Gastroesophageal sphincter (tissue), 3 donors: ENCODE results near the gene DYDC1.

ENCODE experiments used
- EP300 ChIP-seq: sonication (generic); formaldehyde crosslinking; IDR thresholded peaks from one replicate; pipeline ENCODE4 v1.6.1; 2017; ENCODE audit warnings: antibody characterized with exemption, mild to moderate bottlenecking
- POLR2A ChIP-seq, 2 donors: fragments of 450-650 bp; IDR thresholded peaks; one replicate each; pipeline ENCODE4 v1.6.1; 2017; ENCODE audit warnings: antibody characterized with exemption in 2 of 2, mild to moderate bottlenecking in 2 of 2, moderate library complexity in 1 of 2
- POLR2AphosphoS5 ChIP-seq: sonication (generic); formaldehyde crosslinking; IDR thresholded peaks from one replicate; pipeline ENCODE4 v1.6.1; 2017; ENCODE audit warnings: antibody characterized with exemption
- TF ChIP-seq, protein P1 (sequence below), 4 experiments: fragments of 200-600 bp in 2 of 4; fragments of 450-650 bp in 2 of 4; sonication (generic) in 1 of 4; IDR thresholded peaks; one replicate each; pipeline ENCODE4 v1.5.1; 2017 to 2019; ENCODE audit warnings: antibody characterized with exemption in 4 of 4, mild to moderate bottlenecking in 2 of 4, moderate library complexity in 2 of 4

DNA sequence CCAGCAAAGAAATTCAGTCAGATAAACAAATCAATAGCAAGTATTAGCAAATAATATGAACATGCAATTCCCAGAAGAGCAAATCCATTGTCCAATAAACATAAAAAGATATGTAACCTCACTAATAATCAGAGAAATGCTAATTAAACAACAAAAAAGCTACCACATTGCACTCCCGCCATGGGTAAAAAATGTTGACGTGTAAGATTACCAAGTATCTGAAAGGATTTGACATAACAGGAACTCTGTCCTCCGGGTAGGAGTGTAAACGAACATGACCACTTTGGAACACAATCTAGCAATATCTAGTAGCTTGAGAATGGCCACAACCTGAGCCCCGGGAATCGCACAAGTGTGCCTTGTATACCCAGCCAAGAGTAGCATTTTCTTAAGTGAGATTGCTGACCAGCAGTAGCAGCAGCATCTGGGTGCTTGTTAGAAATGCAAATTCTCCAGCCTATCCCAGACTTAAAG is 31.6 kb downstream of the DYDC1 start:
- TF ChIP-seq, protein P1, sequence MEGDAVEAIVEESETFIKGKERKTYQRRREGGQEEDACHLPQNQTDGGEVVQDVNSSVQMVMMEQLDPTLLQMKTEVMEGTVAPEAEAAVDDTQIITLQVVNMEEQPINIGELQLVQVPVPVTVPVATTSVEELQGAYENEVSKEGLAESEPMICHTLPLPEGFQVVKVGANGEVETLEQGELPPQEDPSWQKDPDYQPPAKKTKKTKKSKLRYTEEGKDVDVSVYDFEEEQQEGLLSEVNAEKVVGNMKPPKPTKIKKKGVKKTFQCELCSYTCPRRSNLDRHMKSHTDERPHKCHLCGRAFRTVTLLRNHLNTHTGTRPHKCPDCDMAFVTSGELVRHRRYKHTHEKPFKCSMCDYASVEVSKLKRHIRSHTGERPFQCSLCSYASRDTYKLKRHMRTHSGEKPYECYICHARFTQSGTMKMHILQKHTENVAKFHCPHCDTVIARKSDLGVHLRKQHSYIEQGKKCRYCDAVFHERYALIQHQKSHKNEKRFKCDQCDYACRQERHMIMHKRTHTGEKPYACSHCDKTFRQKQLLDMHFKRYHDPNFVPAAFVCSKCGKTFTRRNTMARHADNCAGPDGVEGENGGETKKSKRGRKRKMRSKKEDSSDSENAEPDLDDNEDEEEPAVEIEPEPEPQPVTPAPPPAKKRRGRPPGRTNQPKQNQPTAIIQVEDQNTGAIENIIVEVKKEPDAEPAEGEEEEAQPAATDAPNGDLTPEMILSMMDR (IDR thresholded peaks at IDR 0.05), result no peak
- TF ChIP-seq EP300, result no peak
- TF ChIP-seq POLR2A (IDR thresholded peaks at IDR 0.05), result no peak
- no peak for TF ChIP-seq POLR2AphosphoS5
